Stomach (tissue), 4 donors: ENCODE data around the gene ZC3H12C.

Experiments used
- POLR2A ChIP-seq, 4 donors: fragments of 450-650 bp; IDR thresholded peaks; one replicate each; pipeline ENCODE4 v1.6.1; 2016; ENCODE audit warnings: antibody characterized with exemption in 4 of 4, control low read depth in 2 of 4, mild to moderate bottlenecking in 1 of 4, moderate library complexity in 1 of 4
- POLR2AphosphoS5 ChIP-seq, 3 donors: sonication (generic); formaldehyde crosslinking; IDR thresholded peaks; one replicate each; pipeline ENCODE4 v1.6.1; 2016; ENCODE audit warnings: antibody characterized with exemption in 3 of 3

GRCh38 chr11:110200836-110201235 lies 107.6 kb downstream of the ZC3H12C start:
- TF ChIP-seq POLR2A (IDR thresholded peaks at IDR 0.05), result no peak
- no peak for TF ChIP-seq POLR2AphosphoS5 (IDR thresholded peaks at IDR 0.05)
